RPMI7951 (cell line): ENCODE data around the gene AGR3. TPM values are rescaled to one million over a fixed set of nuclear protein-coding genes. Genes with fewer than 3 reads are reported as not detected.

Source experiments
- DNase-seq: peaks from one replicate; pipeline ENCODE4 v3.0.0-alpha.2; 2012; ENCODE audit warnings: low read depth
- total RNA-seq: library from RNA; depleted of rRNA; stranded (reverse); fragments of >200 nt; shearing (Covaris generic); gene quantifications from 2 replicates; pipeline ENCODE4 v1.2.3, GENCODE V29; 2014; rRNA removed

AGR3 gene
- not detected in 2 replicates for total RNA-seq

- no peak for DNase-seq
Measured at GRCh38 chr7:16881844-16882243, at the start of gene AGR3. Gene AGR3, minus strand, starts transcription at chr7:16881983. Its CDS starts 3,365 bp downstream, at chr7:16878618.

DNA sequence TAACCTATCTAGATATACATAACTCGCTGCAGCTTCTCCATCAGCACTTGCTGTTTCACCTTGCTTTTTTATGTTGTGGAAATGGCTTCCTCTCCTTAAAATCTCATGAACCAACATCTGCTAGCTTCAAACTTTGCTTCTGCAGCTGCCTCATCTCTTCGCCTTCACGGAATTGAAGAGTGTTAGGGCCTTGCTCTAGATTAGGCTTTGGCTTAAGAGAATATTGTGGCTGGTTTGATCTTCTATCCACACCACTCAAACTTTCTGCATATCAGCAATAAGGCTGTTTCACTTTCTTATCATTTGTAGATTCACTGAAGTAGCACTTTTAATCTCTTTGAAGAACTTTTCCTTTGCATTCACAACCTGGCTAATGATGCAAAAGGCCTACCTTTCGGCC, 49.2 kb upstream of the AGR3 start:
- DNase-seq: no peak

DNA sequence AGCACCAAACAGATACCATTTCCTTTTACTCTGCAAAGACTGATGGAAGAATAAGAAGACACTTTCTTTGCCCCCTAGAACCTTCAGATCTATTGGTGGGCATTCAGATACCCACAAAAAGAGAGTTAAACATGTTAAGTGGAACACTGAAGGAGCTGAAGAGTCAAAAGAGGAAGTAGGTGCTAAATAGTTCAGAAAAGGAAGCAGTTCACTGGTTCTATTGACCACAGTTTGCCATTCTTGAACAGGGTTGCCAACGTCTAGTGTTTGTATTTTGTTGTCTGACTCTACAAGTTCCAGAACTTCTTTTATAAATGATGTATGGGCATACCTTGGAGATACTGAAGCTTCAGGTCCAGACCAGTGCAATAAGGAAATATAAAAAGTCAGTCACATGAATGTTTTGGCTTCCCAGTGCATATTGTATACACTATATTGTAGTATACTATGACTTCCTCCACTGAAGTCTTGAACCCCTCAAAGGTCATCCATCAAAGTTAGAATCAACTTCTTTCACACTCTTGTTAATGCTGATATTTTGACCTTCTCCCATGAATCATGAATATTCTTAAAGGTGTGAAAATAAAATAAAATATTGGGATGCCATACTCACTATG, 47.5 kb upstream of the AGR3 start:
- DNase-seq: no peak

DNA sequence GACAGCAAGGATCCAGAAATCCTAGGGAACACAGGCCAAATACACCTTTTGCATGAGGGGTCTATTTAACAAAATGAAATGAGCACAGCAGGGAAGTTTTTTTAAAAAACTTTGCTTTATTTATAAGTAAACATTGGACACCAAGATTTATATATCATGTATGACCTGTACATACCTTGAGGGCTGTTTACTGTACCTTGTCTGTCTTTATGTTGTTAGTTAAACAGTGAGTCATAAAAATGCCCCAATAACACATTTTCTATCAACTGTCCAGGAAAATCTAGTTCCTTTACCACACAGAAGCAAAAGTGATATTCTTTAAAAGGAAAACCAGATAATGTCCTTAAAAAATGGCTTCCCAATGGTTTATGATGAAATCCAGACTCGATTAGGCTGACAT, 45.1 kb upstream of the AGR3 start:
- no peak for DNase-seq

DNA sequence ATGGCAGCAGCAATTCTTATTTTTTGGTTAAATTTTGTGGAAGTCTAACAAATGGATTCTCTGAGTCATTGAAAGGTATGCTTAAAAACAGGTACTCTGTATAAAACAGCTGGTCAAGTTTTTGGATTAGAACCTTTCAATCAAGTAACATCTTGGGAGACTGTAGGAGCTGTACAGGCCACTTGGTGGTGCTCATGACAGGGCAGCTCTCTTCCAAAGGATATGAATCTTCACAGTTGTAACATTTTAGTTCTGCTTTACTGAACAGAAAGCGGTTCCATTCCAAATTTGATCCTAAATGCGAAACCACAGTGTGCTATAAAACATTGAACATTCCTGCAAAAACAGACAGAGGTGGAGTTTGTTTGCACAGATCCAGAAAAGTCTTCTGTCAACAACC, 44.5 kb upstream of the AGR3 start:
- DNase-seq: peak; percentile 85

GRCh38 chr7:16925609-16926008, 43.8 kb upstream of the AGR3 start:
- no peak for DNase-seq

DNA sequence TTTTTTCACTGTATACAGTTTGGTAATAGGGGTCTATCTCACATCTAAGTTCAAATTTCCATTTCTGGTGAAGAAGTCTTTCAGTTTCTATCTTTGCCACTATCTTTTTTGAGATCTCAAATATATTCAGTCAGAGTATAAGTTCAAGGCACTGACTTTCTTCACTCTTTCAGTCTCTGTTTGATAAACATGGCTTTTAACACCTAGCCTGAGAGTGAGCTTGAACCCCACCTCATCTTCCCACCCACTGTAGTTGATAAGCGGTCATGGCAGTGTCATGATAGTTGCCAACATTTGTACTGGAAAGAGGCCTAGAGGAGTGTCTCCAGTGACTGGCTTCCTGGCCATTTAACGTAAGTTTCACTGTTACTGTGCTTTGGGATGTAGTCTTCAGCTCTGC, 41.2 kb upstream of the AGR3 start:
- DNase-seq: no peak

DNA sequence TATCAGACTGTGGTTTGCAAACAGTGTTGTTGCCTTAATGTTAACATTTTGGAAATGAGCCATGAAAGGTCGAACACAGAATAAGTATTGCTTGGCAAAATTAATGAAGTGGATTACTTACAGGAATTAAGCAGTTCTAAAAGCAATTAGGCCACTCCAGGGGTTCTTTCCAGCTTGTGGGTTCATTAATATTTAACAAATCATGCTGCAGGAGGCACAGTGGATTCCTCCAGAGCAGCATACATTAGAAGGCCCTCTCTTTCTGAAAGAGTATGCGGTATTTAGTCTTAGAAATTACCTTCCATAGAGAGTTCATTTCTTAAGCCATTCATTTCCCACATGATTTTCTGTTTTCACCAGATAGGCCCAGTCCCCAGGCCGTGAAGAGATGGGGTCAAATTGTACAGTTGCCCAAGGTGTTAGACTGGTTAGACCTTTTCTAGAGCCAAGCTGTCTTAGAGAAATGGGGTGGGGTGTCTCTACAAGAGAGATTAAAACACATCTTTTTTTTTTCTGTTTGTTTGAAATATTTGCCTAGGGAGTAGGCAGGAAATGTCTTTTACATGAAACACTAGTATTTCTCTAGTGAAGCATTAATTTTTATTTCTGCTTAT, 40.0 kb upstream of the AGR3 start:
- no peak for DNase-seq

- DNase-seq: no peak
Measured at GRCh38 chr7:16921151-16921550, 39.4 kb upstream of the AGR3 start.

DNA sequence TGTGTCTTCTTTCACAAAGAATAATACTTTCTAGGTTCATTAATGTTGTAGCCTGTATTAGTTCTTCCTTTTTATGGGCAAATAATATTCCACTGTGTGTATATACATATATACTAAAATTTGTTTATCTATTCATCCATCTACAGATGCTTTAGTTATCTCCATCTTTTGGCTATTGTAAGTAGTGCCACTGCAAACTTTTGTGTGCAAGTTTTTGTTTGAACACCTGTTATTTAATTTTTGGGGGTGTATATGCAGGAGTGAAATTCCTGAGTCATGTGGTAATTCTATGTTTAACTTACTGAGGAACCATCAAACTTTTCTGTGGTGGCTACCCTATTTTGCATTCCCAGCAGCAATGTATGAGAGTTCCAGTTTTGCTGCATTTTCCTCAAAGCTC, 37.7 kb upstream of the AGR3 start:
- no peak for DNase-seq

DNA sequence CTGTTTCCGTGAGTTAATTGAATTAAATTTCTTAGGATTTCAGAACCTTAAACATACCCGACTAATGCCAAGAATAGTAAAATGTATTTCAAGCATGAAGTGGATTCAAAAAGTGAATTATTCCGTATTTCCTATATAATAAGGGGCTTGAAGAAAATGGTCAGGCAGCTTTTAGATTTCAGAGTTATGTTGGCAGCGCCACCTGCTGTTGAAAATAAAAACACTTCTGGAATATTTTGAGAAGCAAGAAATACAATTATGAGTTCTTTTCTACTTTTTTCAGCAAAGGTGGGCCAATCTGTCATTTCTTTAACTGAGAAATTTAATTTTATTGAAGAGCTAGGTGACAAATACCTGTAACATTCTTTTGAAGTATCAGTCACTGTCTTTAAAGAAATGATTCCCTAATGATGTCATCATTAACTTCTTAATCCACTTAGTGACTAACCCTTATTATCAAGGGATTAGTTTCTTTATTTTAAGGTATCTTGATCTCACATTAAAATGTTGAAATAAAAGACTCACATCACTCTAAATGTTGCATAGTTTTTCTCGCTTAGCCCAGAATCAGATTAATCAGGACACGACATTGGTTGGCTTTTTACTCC, 36.6 kb upstream of the AGR3 start:
- peak; percentile 47 for DNase-seq

- no peak for DNase-seq
Measured at GRCh38 chr7:16916738-16917137, 35.0 kb upstream of the AGR3 start.

DNA sequence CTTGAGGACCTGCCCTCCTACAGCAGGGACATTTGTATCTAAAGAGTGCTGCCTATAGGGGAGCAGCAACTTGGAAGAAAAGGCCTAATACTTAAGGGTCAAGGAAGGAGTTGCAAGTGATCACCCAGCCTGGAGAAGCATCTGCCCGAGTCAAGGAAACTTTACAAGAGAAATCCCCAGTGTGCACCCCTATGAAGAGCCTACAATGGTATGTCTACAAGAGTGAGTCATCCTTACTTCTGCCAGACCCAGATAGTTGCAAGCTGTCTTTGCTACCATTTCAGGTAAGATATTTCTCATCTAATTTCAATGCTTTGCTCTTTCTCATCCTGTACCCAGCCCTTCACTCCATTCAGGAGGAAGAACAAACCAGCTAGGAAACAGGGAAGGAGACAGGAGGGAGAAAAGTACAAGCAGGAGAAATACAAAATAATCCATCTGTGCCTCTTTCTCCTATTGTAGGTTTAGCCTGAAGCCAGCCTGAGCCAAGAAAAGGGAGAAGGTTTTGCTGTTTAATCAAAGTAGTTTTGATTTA, 34.4 kb upstream of the AGR3 start:
- peak; percentile 92 for DNase-seq

DNA sequence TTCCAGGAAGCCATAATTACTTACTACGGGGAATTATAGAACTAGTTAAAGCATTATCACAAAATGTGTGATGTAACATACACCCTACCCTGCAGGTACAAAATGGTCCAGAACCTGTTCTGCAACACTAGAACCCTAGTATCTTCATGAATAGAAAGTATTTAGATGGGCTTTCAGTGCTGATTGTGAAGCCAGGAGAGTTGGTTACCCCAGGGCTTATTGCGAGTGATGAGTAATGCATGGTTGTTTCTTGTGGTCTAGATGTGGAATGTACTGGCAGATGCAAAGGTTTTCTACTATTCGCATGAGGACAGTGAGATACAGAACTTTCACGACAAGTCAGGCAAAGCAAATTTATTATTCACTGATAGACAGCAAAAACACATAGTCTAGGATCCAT, 33.6 kb upstream of the AGR3 start:
- peak; percentile 98 for DNase-seq

DNA sequence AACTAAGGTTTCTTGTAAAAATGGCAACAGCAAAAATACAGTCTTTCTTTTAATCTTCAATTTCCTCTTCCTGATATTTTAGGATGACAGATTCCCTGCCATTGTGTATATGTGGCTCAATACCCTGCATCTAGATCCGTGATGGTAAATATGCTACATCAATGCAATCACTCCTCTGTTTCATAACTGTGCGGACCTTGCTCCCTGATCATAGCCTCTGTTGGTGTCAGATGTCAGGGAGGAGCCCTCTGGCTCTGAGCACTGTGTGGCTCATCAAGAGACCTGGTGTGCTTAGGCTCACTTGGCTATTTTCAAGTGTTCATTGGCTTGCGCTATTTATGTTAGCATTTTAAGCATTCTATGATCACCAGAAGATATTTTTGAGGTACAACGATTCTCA, 33.0 kb upstream of the AGR3 start:
- DNase-seq: peak; percentile 71

DNA sequence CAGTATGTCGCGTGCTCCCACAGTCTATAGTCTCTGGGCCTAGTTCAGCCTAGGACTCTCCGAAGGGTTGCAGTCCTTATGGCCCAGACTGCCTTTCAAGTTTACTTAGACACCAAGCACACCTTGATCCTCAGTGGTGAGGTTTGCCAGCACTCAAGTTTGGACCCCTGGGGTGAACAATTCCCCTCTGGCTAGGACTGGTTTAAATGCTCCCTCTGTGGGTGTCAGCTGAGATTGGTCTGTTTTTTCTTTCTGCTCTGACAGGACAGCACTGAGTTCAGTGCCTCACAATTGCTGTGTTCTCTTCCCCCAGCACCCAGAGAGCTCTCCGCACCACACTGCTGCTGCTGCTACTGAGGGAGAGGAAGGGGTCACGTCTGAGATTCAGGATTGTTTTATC, 31.9 kb upstream of the AGR3 start:
- no peak for DNase-seq

GRCh38 chr7:16912540-16912939, 30.8 kb upstream of the AGR3 start:
- no peak for DNase-seq

DNA sequence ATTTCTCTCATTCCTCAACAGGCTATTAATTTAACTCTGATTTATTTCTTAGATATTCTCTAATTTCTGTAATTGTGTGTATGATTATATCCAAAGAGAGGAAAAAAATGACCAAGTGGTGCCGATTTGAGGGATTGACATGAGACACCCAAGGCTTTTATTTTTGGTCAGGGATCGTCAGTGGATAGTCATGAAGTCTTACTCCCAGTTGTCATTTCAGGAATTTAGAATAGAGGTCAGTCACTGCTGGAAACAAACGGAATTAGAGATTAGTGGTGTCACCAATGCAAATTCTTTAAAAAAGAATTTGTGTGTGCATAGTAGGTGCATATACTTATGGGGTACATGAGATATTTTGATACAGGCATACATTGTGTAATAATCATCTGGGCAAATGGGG, 26.8 kb upstream of the AGR3 start:
- no peak for DNase-seq

GRCh38 chr7:16905300-16906044, 23.7 kb upstream of the AGR3 start:
- peak; percentile 39 for DNase-seq

- no peak for DNase-seq
Measured at GRCh38 chr7:16904076-16904475, 22.3 kb upstream of the AGR3 start.

- DNase-seq: no peak
Measured at GRCh38 chr7:16900209-16900768, 18.5 kb upstream of the AGR3 start.
